Epithelial cell of prostate (primary cell): Measurements from ENCODE around the gene E4F1.

Experiments used
- DNase-seq: peaks from one replicate; pipeline ENCODE4 v3.0.0-alpha.2; 2011; ENCODE audit warnings: low read depth, low spot score
- H3K27ac ChIP-seq: fragments of 450-650 bp; 2 replicates; pipeline ENCODE4 v1.5.1; 2017; ENCODE audit warnings: mild to moderate bottlenecking

The E4F1 gene

GRCh38 chr16:2223221-2223941 lies at the start of gene E4F1:
TSS of gene E4F1 (plus strand) at chr16:2223591. CDS start at chr16:2223614, 23 bp downstream.
- peak; percentile 97 for DNase-seq
- peak within 1 kb of the TSS; percentile 73 for H3K27ac ChIP-seq

- no peak for DNase-seq
- H3K27ac ChIP-seq: no peak overlapping the region
These were observed 49.5 kb upstream of the E4F1 start for GRCh38 chr16:2173916-2174315.

GRCh38 chr16:2174396-2175131 lies 48.8 kb upstream of the E4F1 start:
- DNase-seq: no peak
- no peak overlapping the region for H3K27ac ChIP-seq

- H3K27ac ChIP-seq: no peak overlapping the region
- no peak for DNase-seq
These were observed 47.9 kb upstream of the E4F1 start for GRCh38 chr16:2175454-2175853.

GRCh38 chr16:2176047-2176446 lies 47.3 kb upstream of the E4F1 start:
- DNase-seq: no peak

GRCh38 chr16:2177101-2177500 lies 46.3 kb upstream of the E4F1 start:
- DNase-seq: no peak
- no peak overlapping the region for H3K27ac ChIP-seq

More at GRCh38 chr16:2176047-2176446, 47.3 kb upstream of the E4F1 start:
- H3K27ac ChIP-seq: no peak overlapping the region

- DNase-seq: no peak
- no peak overlapping the region for H3K27ac ChIP-seq
These were observed 45.8 kb upstream of the E4F1 start for GRCh38 chr16:2177561-2177960.

- DNase-seq: no peak
- H3K27ac ChIP-seq: no peak overlapping the region
These were observed 44.9 kb upstream of the E4F1 start for GRCh38 chr16:2178321-2179106.

GRCh38 chr16:2179107-2179501 lies 44.3 kb upstream of the E4F1 start:
- DNase-seq: no peak

GRCh38 chr16:2179576-2179975 lies 43.8 kb upstream of the E4F1 start:
- DNase-seq: no peak
- H3K27ac ChIP-seq: no peak overlapping the region

More at GRCh38 chr16:2179107-2179501, 44.3 kb upstream of the E4F1 start:
- H3K27ac ChIP-seq: no peak overlapping the region

- H3K27ac ChIP-seq: no peak overlapping the region
- no peak for DNase-seq
These were observed 42.9 kb upstream of the E4F1 start for GRCh38 chr16:2180461-2180860.

GRCh38 chr16:2180962-2181923 lies 42.1 kb upstream of the E4F1 start:
- DNase-seq: no peak
- H3K27ac ChIP-seq: no peak overlapping the region

GRCh38 chr16:2181952-2182351 lies 41.4 kb upstream of the E4F1 start:
- no peak overlapping the region for H3K27ac ChIP-seq
- DNase-seq: no peak

GRCh38 chr16:2183671-2184070 lies 39.7 kb upstream of the E4F1 start:
- DNase-seq: no peak
- no peak overlapping the region for H3K27ac ChIP-seq

- DNase-seq: no peak
- H3K27ac ChIP-seq: no peak overlapping the region
These were observed 39.0 kb upstream of the E4F1 start for GRCh38 chr16:2184346-2184745.

GRCh38 chr16:2184962-2185361 lies 38.4 kb upstream of the E4F1 start:
- H3K27ac ChIP-seq: no peak overlapping the region
- DNase-seq: no peak

GRCh38 chr16:2186064-2186463 lies 37.3 kb upstream of the E4F1 start:
- no peak for DNase-seq
- H3K27ac ChIP-seq: no peak overlapping the region

GRCh38 chr16:2186505-2186904 lies 36.9 kb upstream of the E4F1 start:
- H3K27ac ChIP-seq: no peak overlapping the region
- no peak for DNase-seq

- DNase-seq: no peak
- no peak overlapping the region for H3K27ac ChIP-seq
These were observed 36.2 kb upstream of the E4F1 start for GRCh38 chr16:2187212-2187611.

GRCh38 chr16:2188395-2188794 lies 35.0 kb upstream of the E4F1 start:
- no peak overlapping the region for H3K27ac ChIP-seq
- no peak for DNase-seq
